ENCODE results near the gene ZFYVE28.
"Not testable (repeated sequence)": the region's sequence is repeated elsewhere in the genome, so short reads cannot be mapped to it uniquely, and the experiment has no call there.

ZFYVE28 gene

GRCh38 chr4:2285613-2286381, 132.6 kb downstream of the ZFYVE28 start:
- DNase-seq, result no peak

DNA sequence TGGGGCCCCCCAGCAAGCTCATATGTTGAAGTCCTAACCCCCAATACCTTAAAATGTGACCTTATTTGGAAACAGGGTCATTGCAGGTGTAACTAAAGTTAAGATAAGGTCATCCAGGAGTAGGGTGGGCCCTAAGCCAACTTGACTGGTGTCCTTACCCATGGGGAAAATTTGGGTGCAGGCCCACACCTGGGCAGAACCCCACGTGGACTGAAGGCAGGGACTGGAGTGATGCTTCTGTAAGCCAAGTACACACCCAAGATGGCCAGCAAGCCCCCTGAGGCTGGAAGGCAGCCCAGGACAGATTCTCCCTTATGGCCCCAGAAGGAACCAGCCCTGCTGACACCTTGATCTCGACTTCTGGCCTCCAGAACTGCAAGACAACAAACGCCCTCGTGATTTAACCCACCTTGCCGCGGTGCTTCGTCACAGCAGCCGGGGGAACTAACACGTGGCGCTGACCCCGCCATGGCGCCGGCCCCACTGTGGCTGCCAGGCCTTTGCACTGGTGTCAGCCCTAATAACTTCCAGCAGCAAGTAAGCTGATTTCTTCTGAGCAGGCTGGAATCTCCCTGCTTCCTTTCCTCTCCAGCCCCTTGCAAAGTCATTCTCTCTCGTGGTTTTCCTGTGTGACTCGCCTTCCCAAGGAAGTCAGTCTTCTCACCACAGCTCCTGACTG, 133.4 kb downstream of the ZFYVE28 start:
- no peak for DNase-seq

- no peak for DNase-seq
Measured at GRCh38 chr4:2284161-2284933, 134.1 kb downstream of the ZFYVE28 start.

GRCh38 chr4:2283199-2283711, 135.2 kb downstream of the ZFYVE28 start:
- DNase-seq, result no peak

DNA sequence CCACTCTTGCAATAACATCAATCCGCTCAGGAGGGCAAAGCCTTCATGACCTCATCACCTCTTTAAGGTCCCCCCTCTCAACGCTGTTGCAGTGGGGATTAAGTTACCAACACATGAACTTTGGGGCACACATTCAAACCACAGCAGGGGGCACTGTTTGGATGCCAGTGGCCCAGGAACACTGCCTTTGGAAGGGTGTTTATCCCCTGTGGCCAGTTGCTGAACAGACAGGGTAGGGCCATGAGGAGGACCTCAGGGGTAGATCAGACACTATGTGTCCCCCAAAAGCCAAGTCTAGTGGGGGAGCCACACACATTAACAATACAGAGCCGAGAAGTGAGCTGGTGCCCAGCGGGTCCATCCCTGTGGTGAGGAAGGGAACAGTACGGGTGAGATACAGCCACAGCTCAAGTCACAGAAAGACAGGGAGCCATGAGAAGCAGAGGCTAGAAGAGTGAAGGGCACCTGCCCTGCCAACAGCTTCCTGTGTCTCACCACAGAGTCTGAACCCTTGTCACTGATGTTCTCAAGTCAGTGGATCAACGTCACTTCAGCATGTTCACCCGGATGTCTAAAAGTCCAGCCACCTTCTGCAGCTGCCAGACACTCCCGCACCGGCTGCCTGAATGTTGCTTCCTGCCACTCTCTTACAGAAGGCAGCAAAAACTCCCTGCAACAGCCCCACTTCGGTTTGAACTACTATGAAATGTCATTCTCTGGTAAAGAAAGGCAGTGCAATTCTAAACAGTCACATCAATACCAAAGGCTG, 136.7 kb downstream of the ZFYVE28 start:
- DNase-seq, result no peak

DNA sequence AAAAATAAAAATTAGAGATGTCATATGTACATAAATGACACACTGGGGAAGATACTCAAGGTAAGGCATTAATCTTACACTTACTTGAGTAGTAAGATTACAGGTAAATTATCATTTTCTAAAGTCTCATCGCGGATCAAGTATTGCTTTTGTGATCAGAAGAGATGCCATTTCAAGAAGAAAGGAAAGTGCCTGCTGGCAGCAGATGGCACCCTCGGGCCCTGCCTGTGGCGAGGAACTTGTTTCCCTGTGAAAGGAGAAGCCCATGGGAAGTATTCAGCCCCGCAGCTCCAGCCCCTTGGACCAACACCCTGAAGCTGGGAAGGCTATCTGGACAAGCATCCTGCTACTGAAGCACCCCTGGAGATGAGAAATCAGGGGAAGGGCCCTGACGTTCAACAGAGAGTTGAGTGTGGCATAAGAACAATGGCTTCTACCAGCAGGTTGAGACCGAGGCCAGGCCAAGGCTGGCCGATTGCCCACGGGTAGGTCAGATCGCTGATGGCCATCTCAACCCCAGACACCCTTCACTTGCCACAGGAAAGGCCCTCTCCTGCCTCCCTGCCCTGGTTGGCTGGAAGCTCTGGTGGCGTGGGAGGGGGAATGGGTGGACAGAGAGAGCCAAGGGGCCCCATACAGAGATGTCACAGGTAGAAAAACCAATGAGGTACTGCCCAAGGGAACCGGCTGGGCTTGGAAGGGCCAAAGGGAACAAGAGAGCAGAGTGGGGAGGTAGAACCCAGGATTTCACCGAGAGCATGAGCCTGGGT, 137.7 kb downstream of the ZFYVE28 start:
- DNase-seq, result no peak

- DNase-seq, result no peak
Measured at GRCh38 chr4:2277956-2278355, 140.5 kb downstream of the ZFYVE28 start.

GRCh38 chr4:2276581-2277325, 141.7 kb downstream of the ZFYVE28 start:
- no peak for DNase-seq

DNA sequence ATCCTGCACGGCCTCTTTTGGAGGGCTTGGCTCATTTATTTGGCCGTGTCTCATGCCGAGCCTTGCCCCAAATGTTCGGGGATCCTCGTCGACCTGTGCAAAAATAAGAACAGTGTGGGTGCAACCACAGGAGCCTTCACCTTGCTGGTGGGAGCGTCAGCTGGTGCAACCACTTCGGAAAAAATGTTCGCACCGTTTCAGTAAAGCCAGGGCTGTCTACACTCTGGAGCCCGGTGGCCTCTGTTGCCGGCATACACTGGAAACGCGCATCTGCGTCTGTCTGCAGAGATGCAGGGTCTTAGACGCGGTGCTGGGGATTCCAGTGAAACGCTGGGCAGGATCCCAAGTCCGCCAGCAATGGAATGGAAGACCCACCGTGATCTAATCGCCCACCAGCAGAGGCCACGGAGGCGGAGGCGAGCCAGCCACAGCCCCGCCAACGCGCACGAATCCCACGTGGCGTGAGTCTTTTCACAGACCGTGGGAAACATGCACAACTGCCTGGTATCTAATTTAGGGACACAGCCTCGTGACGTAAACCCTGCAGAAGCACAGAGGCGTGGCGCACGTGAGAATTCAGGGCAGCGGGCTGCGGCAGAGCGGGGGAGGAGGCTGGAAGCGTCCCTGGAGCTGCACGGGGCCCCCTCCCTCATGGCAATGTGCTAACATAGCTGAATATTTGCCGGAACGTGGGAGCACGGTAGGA, 142.7 kb downstream of the ZFYVE28 start:
- DNase-seq, result no peak

DNA sequence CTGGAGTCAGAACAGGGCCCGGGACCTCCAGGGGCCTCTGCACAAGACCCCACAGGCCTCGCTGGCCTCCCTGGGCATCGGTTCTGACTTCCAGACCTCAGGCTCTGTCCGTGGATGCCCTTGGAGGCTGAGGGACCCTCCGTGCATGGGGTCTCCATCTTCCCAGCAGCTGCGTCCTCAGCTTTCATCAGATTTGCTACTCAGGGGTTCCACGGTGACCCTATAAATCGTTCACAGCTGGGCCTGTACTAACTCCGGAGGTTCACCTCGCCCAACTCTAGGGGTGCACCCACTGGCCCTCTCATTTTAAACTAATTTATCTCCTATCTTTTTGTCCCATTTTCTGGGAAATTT, 143.4 kb downstream of the ZFYVE28 start:
- DNase-seq, result not testable (repeated sequence)

GRCh38 chr4:2274320-2275043, 144.0 kb downstream of the ZFYVE28 start:
- DNase-seq, result no peak

- DNase-seq, result no peak
Measured at GRCh38 chr4:2273657-2274319, 144.7 kb downstream of the ZFYVE28 start.

- DNase-seq, result no peak
Measured at GRCh38 chr4:2273221-2273620, 145.2 kb downstream of the ZFYVE28 start.

DNA sequence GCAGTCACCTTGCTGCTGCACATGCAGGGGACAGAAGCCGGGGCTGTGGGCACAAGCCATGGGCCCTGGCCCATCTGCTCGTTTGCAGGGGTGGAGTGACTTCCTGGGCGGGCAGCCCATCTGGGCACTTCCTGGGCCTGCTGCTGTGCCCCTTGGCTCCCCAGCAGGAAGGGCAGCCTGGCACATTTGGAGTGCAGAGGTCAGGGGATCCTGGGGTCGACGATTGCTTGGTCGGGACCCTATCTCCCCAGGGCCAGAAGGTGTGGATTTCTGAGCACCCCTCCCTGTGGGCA, 145.7 kb downstream of the ZFYVE28 start:
- DNase-seq, result no peak

DNA sequence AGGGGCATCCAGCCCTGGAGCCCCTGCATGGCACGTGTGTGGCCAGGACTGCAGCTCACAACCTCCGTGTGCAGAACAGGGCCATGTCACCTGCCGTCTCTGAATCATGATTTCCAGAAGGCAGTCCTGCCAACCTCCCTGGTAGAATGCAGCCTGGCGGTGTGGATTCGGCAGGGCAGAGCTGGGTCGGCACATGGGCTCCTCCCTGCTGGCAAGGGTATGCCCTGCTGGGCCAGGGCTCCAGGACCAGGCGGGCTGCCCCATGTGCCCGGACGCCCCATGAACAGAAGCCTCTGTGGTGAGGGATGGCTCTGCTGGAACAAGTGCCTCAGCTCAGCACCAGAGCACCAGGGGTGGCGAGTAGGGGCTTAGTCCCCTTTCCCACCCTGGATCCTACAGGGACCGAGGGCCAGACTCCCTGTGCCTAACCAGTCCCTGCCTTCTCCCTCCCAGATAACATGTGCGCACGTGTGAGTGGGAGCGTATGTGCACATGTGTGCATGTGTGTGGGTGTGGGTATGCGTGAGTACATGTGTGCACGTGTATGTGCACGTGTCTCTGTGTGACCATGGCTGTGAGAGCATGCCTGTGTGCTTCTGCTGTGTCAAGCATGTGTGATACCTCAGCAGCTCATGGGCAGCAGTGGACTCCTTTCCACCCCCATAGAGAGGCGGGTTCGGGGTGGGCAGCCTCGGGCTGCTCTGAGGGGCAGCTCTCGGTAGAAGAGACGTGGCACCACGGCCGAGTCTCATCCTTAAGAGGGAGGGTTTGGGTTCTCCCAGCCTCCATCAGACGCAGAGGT, 146.2 kb downstream of the ZFYVE28 start:
- DNase-seq, result no peak

DNA sequence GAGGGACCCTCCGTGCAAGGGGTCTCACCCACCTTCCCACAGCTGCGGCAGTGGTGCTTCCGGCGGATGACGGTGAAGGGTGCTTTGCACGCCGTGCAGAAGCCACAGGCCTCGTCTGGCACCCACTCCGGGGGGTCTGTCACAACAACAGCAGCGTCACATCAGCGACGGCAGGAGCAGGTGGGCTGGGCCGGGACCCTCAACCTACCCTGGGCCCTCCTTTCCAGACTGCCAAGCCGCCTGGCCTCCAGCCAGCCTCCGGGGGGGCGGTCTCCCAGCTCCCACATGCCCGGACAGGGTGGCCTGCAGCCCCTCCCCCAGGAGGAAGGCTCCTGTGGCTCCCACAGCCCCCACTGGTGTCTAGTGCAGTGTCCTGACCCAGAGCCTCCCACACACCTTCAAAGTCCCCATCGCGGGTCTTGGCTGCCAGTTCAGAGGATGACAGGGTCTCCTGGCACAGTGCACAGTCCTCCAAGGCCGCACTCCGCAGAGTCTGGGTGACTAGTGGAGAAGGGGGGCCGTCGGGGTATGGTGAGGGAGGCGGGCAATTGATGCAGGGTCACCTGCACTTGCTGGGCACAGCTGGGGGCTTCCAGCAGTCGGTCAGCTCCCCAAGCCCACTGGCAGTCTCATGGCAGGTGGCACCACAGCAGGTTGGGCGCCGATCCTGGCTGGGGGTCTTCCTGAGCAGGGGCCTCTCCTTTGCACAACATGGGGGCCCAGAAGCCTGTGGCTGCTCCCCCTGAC, 147.0 kb downstream of the ZFYVE28 start:
- DNase-seq, result no peak

GRCh38 chr4:2270341-2271165, 147.9 kb downstream of the ZFYVE28 start:
- DNase-seq, result no peak
